ENCODE results near the gene ODAD4.

ODAD4 gene, protein sequence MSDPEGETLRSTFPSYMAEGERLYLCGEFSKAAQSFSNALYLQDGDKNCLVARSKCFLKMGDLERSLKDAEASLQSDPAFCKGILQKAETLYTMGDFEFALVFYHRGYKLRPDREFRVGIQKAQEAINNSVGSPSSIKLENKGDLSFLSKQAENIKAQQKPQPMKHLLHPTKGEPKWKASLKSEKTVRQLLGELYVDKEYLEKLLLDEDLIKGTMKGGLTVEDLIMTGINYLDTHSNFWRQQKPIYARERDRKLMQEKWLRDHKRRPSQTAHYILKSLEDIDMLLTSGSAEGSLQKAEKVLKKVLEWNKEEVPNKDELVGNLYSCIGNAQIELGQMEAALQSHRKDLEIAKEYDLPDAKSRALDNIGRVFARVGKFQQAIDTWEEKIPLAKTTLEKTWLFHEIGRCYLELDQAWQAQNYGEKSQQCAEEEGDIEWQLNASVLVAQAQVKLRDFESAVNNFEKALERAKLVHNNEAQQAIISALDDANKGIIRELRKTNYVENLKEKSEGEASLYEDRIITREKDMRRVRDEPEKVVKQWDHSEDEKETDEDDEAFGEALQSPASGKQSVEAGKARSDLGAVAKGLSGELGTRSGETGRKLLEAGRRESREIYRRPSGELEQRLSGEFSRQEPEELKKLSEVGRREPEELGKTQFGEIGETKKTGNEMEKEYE

DNA sequence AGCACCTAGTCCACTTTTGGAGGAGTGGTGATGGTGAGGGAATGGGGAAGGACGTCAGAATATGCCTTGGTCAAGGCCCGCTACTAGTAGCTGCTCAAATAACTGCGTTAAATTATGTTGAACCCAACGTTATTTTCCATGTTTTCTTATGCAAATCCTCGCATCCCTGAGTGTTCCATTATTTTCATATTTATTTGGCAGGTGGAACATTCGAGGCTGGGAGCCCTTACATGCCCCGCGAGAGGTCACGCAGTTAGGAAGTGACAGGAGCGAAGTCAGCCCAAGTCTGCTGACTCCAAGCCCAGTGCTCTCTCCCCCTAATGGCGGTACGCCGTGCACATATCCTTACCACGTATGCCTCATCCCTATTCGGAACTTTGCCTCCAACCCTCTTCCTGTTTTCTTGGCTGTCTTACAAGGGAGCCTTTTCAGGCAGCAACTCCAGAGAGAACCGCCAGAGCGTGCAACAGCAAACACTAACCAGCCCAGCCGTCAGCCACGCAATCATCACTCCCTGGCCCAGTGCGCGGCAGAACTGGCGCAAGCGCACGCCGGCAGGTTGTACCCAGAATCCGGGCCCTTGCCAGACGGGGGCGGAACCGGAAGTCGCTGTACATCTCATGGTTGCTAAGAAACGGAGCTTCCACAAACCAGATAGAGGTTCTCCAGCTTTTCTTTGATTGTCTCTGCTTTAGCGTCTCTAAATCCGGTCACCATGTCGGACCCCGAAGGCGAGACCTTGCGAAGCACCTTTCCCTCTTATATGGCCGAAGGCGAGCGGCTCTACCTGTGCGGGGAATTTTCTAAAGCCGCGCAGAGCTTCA, at the start of gene ODAD4:
Gene ODAD4 (plus strand): TSS at position 609 of the 824 bp plus-strand sequence. CDS start 107 bp downstream, at position 716.
- DNase-seq (ENCODE audit: low read depth), result peak; percentile 97

GRCh38 chr17:41882756-41883155, 47.7 kb upstream of the ODAD4 start:
- DNase-seq (ENCODE audit: low read depth), result no peak

GRCh38 chr17:41885733-41886132, 44.7 kb upstream of the ODAD4 start:
- no peak for DNase-seq (ENCODE audit: low read depth)

- no peak for DNase-seq (ENCODE audit: low read depth)
These were observed 42.0 kb upstream of the ODAD4 start for GRCh38 chr17:41888332-41888965.

GRCh38 chr17:41891135-41892020, 39.0 kb upstream of the ODAD4 start:
- no peak for DNase-seq (ENCODE audit: low read depth)

- no peak for DNase-seq (ENCODE audit: low read depth)
These were observed 38.4 kb upstream of the ODAD4 start for GRCh38 chr17:41892021-41892376.

GRCh38 chr17:41893384-41893783, 37.0 kb upstream of the ODAD4 start:
- DNase-seq (ENCODE audit: low read depth), result no peak

GRCh38 chr17:41894791-41895331, 35.6 kb upstream of the ODAD4 start:
- DNase-seq (ENCODE audit: low read depth), result peak; percentile 84

DNA sequence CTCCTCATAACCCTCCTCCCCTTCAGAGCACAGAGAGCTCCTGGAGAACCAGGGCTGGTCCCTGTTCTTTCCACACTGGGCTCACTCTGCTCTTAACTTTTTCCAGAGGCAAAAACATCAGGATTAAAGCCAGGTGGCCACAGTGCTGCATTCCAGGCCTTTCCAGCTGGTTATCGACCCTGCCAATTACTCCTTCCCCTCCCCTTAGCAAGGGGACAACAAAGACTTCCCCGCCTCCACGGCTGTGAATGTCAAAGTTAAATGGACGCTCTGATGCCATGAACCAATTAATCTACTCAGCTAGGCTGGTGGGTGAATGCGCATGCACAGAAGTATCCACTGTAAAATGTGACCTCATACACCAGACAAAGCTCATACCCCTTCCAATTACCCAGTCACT, 34.8 kb upstream of the ODAD4 start:
- peak; percentile 43 for DNase-seq (ENCODE audit: low read depth)

DNA sequence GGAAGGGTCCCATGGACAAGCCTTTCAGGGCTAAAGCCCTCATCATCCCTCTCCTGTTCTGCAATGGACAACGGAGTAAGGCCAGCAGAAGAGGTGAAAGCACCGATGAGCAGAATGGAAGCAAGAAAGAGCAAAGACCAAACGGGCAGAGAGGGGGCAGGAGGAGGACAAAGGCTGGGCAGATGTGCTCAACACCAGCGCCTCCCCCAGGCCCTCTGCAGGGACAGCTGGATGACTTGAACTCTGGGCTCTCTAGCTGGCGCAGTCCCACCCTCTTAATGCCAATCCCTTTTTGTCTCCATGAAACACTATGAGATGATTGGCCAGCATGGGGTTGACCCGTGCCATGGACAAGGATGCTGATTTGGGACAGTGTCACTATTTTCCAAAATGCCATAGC, 33.7 kb upstream of the ODAD4 start:
- no peak for DNase-seq (ENCODE audit: low read depth)

DNA sequence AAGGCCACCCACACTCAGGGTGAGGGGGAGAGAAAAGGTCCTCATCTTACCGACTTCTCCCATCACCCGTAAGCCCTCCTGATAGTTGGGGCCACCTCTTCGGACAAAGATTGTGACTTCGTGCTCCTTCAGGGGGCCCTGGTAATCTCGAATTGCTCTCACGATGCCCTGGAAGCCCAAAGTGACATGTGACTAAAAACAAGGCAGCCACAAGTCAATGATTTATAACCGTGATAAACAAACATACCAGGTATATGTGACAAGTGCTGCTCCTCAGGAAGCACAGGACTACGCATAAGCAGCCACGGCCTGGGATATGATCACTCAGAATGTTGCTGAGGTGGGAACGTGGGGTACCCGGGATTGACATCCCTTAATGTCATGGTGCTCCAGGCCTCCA, 28.8 kb upstream of the ODAD4 start:
- DNase-seq (ENCODE audit: low read depth), result no peak

DNA sequence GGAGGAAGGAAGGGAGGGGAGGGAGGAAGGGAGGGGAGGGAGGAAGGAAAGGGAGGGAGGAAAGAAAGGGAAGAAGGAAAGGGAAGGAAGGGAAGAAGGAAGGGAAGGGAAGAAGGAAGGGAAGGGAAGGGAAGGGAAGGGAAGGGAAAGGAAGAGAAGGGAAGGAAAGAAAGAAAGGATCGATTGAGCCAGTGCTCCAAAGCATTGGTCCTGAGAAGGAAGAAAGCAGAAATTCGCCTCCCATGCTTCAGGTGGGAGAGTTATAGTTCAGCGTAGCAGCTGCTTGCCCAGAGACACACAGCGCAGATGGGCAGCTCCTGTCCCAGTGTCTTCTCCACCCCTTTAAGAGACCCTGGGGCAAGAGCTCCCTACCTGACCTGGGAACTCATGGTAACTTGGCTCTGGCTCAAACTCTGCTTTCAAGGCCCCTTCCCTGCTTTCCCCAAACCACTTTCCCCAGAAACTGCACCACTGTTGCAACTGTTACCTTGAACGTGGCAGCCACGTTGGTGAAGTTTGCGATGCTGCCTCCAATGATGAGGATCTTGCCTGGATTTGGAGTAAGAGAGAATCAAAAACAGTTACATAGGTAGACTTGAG, 26.1 kb upstream of the ODAD4 start:
- DNase-seq (ENCODE audit: low read depth), result no peak

GRCh38 chr17:41905172-41905571, 25.2 kb upstream of the ODAD4 start:
- DNase-seq (ENCODE audit: low read depth), result no peak

DNA sequence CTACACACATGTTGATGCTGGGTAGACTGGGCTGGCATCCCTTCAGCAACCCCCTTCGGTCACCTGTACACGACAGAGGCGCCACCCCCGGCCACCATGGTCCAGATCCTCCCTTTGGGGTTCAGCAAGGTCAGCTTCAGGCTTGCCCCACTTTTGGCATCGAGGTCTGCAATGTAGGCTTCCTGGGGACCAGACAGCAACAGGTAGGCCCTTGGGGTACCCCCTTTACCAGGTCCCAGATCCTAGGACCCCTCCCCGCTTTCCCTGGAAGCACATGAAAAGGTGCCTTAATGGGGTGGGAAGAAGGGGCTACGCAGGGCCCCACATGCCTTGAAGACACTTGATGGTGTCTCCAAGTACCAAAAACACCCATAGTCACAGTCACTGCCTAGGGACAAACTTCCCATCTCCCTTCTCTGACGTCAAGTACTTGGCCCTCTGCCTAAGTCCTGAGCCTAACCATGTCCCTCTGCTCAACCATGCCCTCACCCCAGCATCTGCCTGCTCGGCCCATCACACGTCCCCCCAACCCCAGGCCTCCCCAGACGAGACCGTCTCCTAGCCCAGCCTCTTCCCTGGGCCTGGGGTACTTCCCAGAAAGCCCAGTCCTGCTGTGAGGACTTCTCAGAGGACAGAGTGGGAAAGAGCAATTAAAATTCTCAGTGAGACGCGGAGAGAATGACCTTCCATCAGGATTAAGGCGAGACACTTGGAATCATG, 23.8 kb upstream of the ODAD4 start:
- no peak for DNase-seq (ENCODE audit: low read depth)

- peak; percentile 49 for DNase-seq (ENCODE audit: low read depth)
These were observed 23.2 kb upstream of the ODAD4 start for GRCh38 chr17:41907185-41907556.

GRCh38 chr17:41907633-41908539, 22.5 kb upstream of the ODAD4 start:
- DNase-seq (ENCODE audit: low read depth), result no peak

DNA sequence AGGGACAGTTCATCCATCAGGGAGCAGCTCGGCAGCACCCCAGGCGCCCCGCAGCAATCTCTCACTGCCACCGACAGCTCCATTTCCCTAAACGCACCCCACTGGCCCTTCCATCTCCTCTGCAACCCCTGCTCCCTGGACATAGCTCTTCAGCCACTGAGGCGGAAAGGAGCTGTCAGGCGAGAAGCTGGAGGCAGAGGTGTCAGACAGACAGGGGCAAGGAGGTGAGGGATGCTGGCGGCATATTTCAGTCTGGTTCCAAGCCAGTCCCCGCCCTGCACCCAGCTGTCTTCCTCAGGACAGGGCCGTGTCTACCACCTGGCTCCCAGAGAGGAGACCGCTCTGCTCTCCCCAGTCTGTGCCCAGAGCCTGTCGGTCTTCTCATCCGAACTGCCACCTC, 21.3 kb upstream of the ODAD4 start:
- DNase-seq (ENCODE audit: low read depth), result no peak

DNA sequence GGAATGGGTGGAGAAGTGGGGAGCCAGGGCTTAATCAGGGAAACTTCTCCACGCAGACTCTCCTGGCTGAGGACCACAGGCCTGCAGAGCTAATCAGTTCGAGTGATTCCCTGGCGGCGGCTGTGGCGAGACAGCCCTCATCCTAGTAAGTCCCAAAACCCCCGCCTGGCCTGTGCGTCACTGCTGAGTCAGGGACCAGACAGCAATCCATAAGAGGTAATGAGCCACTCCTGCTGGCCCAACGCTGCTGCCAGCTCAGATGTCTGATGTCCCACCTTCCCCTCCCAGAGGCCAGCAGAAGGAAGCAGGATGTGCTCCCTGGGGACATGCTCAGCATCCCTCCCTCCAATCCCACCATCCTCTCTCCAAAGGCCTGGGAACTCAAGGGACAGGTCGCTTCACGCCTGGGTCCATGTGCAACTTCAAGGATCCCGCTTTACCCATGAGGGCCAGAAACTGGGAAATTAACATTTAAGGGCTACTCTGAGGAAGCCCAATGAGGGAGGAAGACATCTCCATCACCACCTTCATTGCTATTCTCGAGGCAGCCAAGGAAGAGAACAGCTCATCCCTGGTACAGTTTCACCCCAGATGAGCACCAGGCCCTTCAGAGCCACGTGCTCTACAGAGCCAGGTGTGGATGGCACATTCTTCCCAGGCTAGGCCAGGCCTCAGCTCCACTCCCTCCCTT, 19.6 kb upstream of the ODAD4 start:
- DNase-seq (ENCODE audit: low read depth), result peak; percentile 66
